Measurements from ENCODE around the gene GAB2.

DNA sequence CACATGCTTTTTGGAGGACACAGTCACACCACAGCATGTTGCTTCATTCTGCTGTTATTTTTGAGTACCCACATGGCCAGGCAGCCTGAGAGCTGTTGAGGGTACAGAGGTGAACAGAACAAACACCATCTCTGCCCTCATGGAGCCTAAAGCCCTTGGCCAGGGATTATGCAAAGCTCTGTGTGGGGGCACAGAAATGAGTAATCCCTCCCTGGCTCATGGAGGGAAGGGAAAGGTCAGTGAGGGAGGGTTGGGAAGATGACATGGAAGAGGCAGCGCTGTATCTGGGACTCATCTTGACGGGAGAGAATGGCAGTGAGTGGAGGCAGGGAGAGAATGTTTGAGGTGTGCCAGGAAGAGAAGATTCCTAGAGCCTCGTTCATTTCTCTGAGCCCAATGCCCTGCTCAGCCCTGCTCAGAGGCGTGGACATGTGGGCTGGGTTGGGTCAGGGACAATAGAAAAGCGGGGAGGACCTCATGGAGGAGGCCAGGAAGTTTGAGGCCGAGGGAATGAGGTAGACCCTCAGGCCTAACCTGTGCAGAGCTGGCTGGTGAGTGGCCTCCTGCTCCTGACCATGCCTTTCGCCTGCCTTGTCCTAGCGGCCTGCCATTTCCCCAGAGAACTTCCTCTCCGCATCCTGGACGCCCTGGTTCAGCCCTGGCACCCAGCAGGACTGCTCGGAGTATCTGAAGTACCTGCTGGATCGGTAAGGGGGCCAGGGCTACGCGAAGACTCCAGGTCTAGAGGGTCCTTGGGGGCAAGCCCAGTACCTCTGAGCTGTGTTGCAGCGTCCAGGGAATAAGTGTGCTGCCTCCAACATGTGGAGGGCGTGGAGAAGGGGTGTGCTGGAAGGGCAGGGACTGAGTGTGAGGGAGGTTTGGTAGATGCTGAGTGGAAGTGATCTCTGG, 209.1 kb downstream of the GAB2 start:
- TF ChIP-seq EZH2 (IDR thresholded peaks at IDR 0.05): no peak
- no peak for TF ChIP-seq POLR2AphosphoS5 (IDR thresholded peaks at IDR 0.05; ENCODE audit: borderline replicate concordance, low read depth, low read length)
- TF ChIP-seq FOXP2 (optimal IDR thresholded peaks at IDR 0.05; ENCODE audit: control extremely low read depth, extremely low read length, insufficient read depth): no peak

All from SK-N-MC (cell line).